Tibial nerve (tissue), 3 donors: ENCODE data around the gene ANKZF1.

Experiments
- CTCF ChIP-seq, 5 experiments: fragments of 200-600 bp in 3 of 5; fragments of 450-650 bp in 2 of 5; sonication (generic) in 3 of 5; IDR thresholded peaks; one replicate each; pipeline ENCODE4 v1.5.1; 2016 to 2019; ENCODE audit warnings: antibody characterized with exemption in 5 of 5, mild to moderate bottlenecking in 3 of 5, moderate library complexity in 2 of 5
- POLR2A ChIP-seq, 2 donors: fragments of 450-650 bp; IDR thresholded peaks; one replicate each; pipeline ENCODE4 v1.6.1; 2017; ENCODE audit warnings: antibody characterized with exemption in 2 of 2, mild to moderate bottlenecking in 2 of 2, moderate library complexity in 2 of 2

GRCh38 chr2:219250049-219250781, 20.6 kb downstream of the ANKZF1 start:
- TF ChIP-seq CTCF (IDR thresholded peaks at IDR 0.05) (no peak), POLR2A (IDR thresholded peaks at IDR 0.05) (no peak)
